GM19193 (cell line): ENCODE measurements around the gene PFDN4.

Source experiments
- POLR2A ChIP-seq: IDR thresholded peaks from 4 replicates; pipeline ENCODE4 v1.6.1; 2011; ENCODE audit not compliant: insufficient read depth, insufficient read length; ENCODE audit errors: extremely low read depth

PFDN4 gene

GRCh38 chr20:54168961-54169862, 38.7 kb upstream of the PFDN4 start:
- TF ChIP-seq POLR2A = no peak

GRCh38 chr20:54170026-54170471, 37.8 kb upstream of the PFDN4 start:
- no peak for TF ChIP-seq POLR2A

- TF ChIP-seq POLR2A = no peak
Observed at GRCh38 chr20:54170963-54171362, 36.9 kb upstream of the PFDN4 start.

- no peak for TF ChIP-seq POLR2A
Observed at GRCh38 chr20:54172532-54172855, 35.4 kb upstream of the PFDN4 start.

- no peak for TF ChIP-seq POLR2A
Observed at GRCh38 chr20:54172856-54173652, 34.8 kb upstream of the PFDN4 start.

GRCh38 chr20:54173653-54174456, 34.0 kb upstream of the PFDN4 start, which contains the start of gene CYP24A1:
Gene CYP24A1 (minus strand): TSS chr20:54173986. CDS start chr20:54173579, 407 bp downstream.
- no peak for TF ChIP-seq POLR2A

GRCh38 chr20:54174457-54175175, 33.3 kb upstream of the PFDN4 start:
- no peak for TF ChIP-seq POLR2A

GRCh38 chr20:54176610-54177009, 31.3 kb upstream of the PFDN4 start:
- no peak for TF ChIP-seq POLR2A

- TF ChIP-seq POLR2A = no peak
Observed at GRCh38 chr20:54177378-54177777, 30.5 kb upstream of the PFDN4 start.

GRCh38 chr20:54178256-54178655, 29.6 kb upstream of the PFDN4 start:
- TF ChIP-seq POLR2A = no peak

- no peak for TF ChIP-seq POLR2A
Observed at GRCh38 chr20:54179946-54180345, 27.9 kb upstream of the PFDN4 start.

GRCh38 chr20:54180931-54181330, 27.0 kb upstream of the PFDN4 start:
- no peak for TF ChIP-seq POLR2A

GRCh38 chr20:54184071-54184470, 23.8 kb upstream of the PFDN4 start:
- TF ChIP-seq POLR2A = no peak

- TF ChIP-seq POLR2A = no peak
Observed at GRCh38 chr20:54184904-54185626, 22.8 kb upstream of the PFDN4 start.
